Keratinocyte (primary cell): Measurements from ENCODE around the gene CCN6. TPM values are rescaled to one million over a fixed set of nuclear protein-coding genes. Genes with fewer than 3 reads are reported as not detected.
A peak's percentile ranks its signal among the peaks of the same experiment; 100 is the strongest.

Source experiments
- DNase-seq: peaks from one replicate; pipeline ENCODE4 v3.0.0-alpha.2; 2011; ENCODE audit warnings: low read depth, missing footprints, low spot score
- FAIRE-seq: peaks from 2 replicates; lab custom pipeline; 2011; peaks lifted over from hg19 to GRCh38; lab: Jason Lieb, UNC
- H2AFZ ChIP-seq: 2 replicates; pipeline ENCODE4 v1.6.0; 2012; ENCODE audit warnings: low read length, control low read depth, inconsistent platforms; ENCODE audit not compliant: control insufficient read depth
- H3K27ac ChIP-seq: 2 replicates; pipeline ENCODE4 v1.5.1; 2011; ENCODE audit warnings: low read length; ENCODE audit not compliant: control insufficient read depth, insufficient read depth
- H3K27me3 ChIP-seq: 3 replicates; pipeline ENCODE4 v1.6.0; 2011; ENCODE audit warnings: low read length; ENCODE audit not compliant: control insufficient read depth, insufficient read depth; ENCODE audit errors: extremely low read depth
- H3K36me3 ChIP-seq, 2 experiments: 2 replicates in 1 of 2; 3 replicates in 1 of 2; pipeline ENCODE4 v1.5.1; 2011; ENCODE audit warnings: low read length in 2 of 2, mild to moderate bottlenecking in 1 of 2; ENCODE audit not compliant: control insufficient read depth in 2 of 2, insufficient read depth in 2 of 2; ENCODE audit errors: extremely low read depth in 1 of 2
- H3K4me1 ChIP-seq: 3 replicates; pipeline ENCODE4 v1.5.1; 2011; ENCODE audit warnings: low read length; ENCODE audit not compliant: control insufficient read depth, insufficient read depth; ENCODE audit errors: extremely low read depth
- H3K4me2 ChIP-seq: 3 replicates; pipeline ENCODE4 v1.6.0; 2011; ENCODE audit warnings: low read depth, low read length; ENCODE audit not compliant: control insufficient read depth, insufficient read depth; ENCODE audit errors: extremely low read depth
- H3K4me3 ChIP-seq, 3 experiments: fragments of 200-600 bp in 1 of 3; sonication (generic) in 1 of 3; 2 replicates in 2 of 3; 3 replicates in 1 of 3; pipeline ENCODE4 v1.5.1; 2011 to 2016; ENCODE audit warnings: low read length in 3 of 3, mild to moderate bottlenecking in 3 of 3, control low read depth in 2 of 3, inconsistent platforms in 1 of 3, low read depth in 1 of 3, mixed read lengths in 1 of 3, mixed run types in 1 of 3, moderate library complexity in 1 of 3; ENCODE audit not compliant: control insufficient read depth in 2 of 3, insufficient read depth in 2 of 3; ENCODE audit errors: extremely low read depth in 1 of 3
- H3K79me2 ChIP-seq: 2 replicates; pipeline ENCODE4 v1.6.0; 2012; ENCODE audit warnings: low read length; ENCODE audit not compliant: control insufficient read depth, insufficient read depth
- H3K9ac ChIP-seq: 3 replicates; pipeline ENCODE4 v1.6.0; 2011; ENCODE audit warnings: low read length; ENCODE audit not compliant: control insufficient read depth, insufficient read depth; ENCODE audit errors: extremely low read depth
- H3K9me1 ChIP-seq: 3 replicates; pipeline ENCODE4 v1.6.0; 2011; ENCODE audit warnings: low read length; ENCODE audit not compliant: control insufficient read depth, insufficient read depth; ENCODE audit errors: extremely low read depth
- H3K9me3 ChIP-seq: 2 replicates; pipeline ENCODE4 v1.5.1; 2012; ENCODE audit warnings: low read depth, low read length; ENCODE audit not compliant: control insufficient read depth
- H4K20me1 ChIP-seq: 3 replicates; pipeline ENCODE4 v1.6.0; 2011; ENCODE audit warnings: low read length; ENCODE audit not compliant: control insufficient read depth, insufficient read depth; ENCODE audit errors: extremely low read depth
- CTCF ChIP-seq, 3 experiments: IDR thresholded peaks in 1 of 3; conservative IDR thresholded peaks in 1 of 3; optimal IDR thresholded peaks in 1 of 3; 2 replicates in 2 of 3; 3 replicates in 1 of 3; pipeline versions ENCODE3 to v1.5.1; 2011; ENCODE audit warnings: low read length in 3 of 3, mild to moderate bottlenecking in 3 of 3, moderate library complexity in 2 of 3, control low read depth in 1 of 3, inconsistent platforms in 1 of 3; ENCODE audit not compliant: insufficient read depth in 2 of 3; ENCODE audit errors: extremely low read depth in 1 of 3
- EZH2 ChIP-seq: IDR thresholded peaks from one replicate; pipeline ENCODE4 v1.6.1; 2012; ENCODE audit warnings: inconsistent platforms, mild to moderate bottlenecking, low read length, moderate library complexity
- dilution Hi-C: fragments of 300-500 bp; cut with MboI; formaldehyde crosslinking; loops from one replicate; pipeline ENCODE4 v1.7.0; 2020; ENCODE audit warnings: low sequenced_read_pairs; ENCODE audit not compliant: extremely low pct_ligation_motif_present
- polyA plus RNA-seq, 5 experiments: library from polyadenylated mRNA; depleted of rRNA in 3 of 5; stranded (reverse) in 3 of 5; stranded (forward) in 1 of 5; unstranded in 1 of 5; fragments of >200 nt; gene quantifications; 1 replicate in 1 of 5; 2 replicates in 3 of 5; 3 replicates in 1 of 5; pipeline versions ENCODE4 v1.2.1 to v1.2.3, GENCODE V29; 2011 to 2012; ENCODE audit warnings: missing spikeins in 2 of 5, low read depth in 1 of 5, low replicate concordance in 1 of 5

The CCN6 gene
- polyA plus RNA-seq, 1 donor (not counting 4 experiments of a cell fraction or from before 2014, with no cell fraction given): 0.90 TPM

- Histone ChIP-seq H3K27me3 (no peaks in the 10 kb centered on the region), H3K9me3 (no peaks in the 10 kb centered on the region), H3K27ac (peak overlapping the region; percentile 44), H2AFZ (peak overlapping the region; percentile 56), H3K79me2 (no peaks in the 10 kb centered on the region), H3K4me1 (peaks cover 23% of the 10 kb centered on the region), H4K20me1 (no peaks in the 10 kb centered on the region), H3K9ac (no peak overlapping the region), H3K36me3 (no peaks in the 10 kb centered on the region), H3K9me1 (no peaks in the 10 kb centered on the region), H3K4me3 (no peak overlapping the region), H3K4me2 (no peak overlapping the region)
- dilution Hi-C loops: no loop called here
- FAIRE-seq (peak; percentile 56), DNase-seq (no peak)
- TF ChIP-seq EZH2 (no peak), CTCF (optimal IDR thresholded peaks at IDR 0.05 in 1 of 3, IDR thresholded peaks at IDR 0.05 in 1 of 3, conservative IDR thresholded peaks at IDR 0.05 in 1 of 3; ENCODE audit: extremely low read depth in 1 of 3, insufficient read depth in 2 of 3, low read length in 3 of 3) (no peak)
Measured at GRCh38 chr6:112016320-112016719, 37.6 kb upstream of the CCN6 start.

DNA sequence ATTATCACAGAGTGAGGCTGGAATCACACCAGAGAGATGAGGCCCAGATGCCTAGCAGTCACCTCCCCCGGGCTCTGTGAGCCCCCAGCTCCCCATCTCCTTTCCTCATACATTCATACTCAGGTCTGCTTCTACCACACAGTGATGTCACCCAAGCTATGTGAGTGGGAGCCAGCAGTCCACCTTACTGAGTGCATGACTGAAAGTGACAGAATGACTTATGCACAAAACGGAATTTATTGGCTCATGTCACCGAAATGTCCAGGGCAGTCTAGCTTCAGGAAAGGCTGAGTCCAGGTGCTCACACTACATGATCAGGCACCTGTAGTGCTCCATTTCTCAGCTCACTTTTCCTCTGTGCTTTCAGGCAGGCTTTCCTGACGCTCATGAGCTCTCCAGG is 36.7 kb upstream of the CCN6 start:
- Histone ChIP-seq H3K9me1 (no peaks in the 10 kb centered on the region), H3K9ac (no peak overlapping the region), H3K36me3 (no peaks in the 10 kb centered on the region), H3K79me2 (no peaks in the 10 kb centered on the region), H3K9me3 (no peaks in the 10 kb centered on the region), H2AFZ (no peak overlapping the region), H3K27ac (no peak overlapping the region), H3K4me3 (no peak overlapping the region), H3K4me2 (no peak overlapping the region), H4K20me1 (no peaks in the 10 kb centered on the region), H3K4me1 (peaks cover 23% of the 10 kb centered on the region), H3K27me3 (no peaks in the 10 kb centered on the region)
- FAIRE-seq (no peak), DNase-seq (no peak)
- TF ChIP-seq EZH2: no peak
- dilution Hi-C loops: no loop called here
